ENCODE data around the gene PCGF3.

Gene PCGF3

DNA sequence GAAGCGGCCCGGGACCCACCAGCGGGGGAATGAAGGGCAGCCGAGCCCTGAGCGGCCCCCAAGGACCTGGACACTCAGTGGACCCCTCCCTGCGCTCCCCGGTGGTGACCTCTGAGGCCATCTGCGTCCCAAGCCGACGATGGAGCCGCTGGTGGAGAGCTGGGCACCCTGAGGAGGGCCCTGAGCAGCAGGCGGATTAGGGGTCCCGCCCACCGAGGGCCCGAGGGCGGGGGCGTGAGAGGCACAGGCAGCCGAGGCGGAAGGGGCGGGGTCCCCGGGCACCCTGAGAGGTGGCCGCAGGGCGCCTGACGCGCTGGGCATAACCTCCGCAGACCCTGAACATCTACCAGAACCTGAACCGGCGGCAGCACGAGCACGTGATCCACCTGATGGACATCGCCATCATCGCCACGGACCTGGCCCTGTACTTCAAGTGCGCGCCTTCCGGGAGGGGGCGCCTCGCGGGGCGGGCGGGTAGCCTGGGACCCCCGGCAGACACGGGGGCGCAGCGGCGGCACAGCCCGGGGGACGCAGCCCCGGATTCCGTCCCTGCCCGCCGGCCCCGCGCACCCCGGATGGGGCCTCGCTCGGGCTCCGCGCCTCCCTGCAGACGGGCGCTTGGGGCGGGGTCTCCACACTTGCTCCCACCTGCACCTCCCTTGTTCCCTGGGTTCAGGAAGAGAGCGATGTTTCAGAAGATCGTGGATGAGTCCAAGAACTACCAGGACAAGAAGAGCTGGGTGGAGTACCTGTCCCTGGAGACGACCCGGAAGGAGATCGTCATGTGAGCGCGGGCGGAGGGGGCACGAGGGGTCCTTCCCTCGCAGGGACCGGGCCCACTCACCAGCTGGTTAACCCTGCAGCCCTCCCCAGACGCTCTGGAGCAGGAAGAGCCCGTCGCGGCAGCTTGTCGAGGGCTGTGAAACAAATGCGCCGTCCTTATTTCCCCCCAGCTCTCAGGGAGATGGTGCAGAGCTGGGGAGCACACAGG, 41.9 kb upstream of the PCGF3 start:
- TF ChIP-seq POLR2AphosphoS5 (IDR thresholded peaks at IDR 0.05; ENCODE audit: low read depth, low read length) (no peak), FOXP2 (optimal IDR thresholded peaks at IDR 0.05; ENCODE audit: borderline replicate concordance, extremely low read depth, extremely low read length, insufficient read depth) (no peak), SIN3A (IDR thresholded peaks at IDR 0.05; ENCODE audit: borderline replicate concordance, insufficient read depth, low read length) (no peak), TAF1 (IDR thresholded peaks at IDR 0.05; ENCODE audit: borderline replicate concordance, insufficient read depth, low read length) (no peak)
- TF ChIP-seq, protein P1, sequence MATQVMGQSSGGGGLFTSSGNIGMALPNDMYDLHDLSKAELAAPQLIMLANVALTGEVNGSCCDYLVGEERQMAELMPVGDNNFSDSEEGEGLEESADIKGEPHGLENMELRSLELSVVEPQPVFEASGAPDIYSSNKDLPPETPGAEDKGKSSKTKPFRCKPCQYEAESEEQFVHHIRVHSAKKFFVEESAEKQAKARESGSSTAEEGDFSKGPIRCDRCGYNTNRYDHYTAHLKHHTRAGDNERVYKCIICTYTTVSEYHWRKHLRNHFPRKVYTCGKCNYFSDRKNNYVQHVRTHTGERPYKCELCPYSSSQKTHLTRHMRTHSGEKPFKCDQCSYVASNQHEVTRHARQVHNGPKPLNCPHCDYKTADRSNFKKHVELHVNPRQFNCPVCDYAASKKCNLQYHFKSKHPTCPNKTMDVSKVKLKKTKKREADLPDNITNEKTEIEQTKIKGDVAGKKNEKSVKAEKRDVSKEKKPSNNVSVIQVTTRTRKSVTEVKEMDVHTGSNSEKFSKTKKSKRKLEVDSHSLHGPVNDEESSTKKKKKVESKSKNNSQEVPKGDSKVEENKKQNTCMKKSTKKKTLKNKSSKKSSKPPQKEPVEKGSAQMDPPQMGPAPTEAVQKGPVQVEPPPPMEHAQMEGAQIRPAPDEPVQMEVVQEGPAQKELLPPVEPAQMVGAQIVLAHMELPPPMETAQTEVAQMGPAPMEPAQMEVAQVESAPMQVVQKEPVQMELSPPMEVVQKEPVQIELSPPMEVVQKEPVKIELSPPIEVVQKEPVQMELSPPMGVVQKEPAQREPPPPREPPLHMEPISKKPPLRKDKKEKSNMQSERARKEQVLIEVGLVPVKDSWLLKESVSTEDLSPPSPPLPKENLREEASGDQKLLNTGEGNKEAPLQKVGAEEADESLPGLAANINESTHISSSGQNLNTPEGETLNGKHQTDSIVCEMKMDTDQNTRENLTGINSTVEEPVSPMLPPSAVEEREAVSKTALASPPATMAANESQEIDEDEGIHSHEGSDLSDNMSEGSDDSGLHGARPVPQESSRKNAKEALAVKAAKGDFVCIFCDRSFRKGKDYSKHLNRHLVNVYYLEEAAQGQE (IDR thresholded peaks at IDR 0.05; ENCODE audit: insufficient read depth in 1 of 2, low read depth in 2 of 2, low read length in 2 of 2): no peak

DNA sequence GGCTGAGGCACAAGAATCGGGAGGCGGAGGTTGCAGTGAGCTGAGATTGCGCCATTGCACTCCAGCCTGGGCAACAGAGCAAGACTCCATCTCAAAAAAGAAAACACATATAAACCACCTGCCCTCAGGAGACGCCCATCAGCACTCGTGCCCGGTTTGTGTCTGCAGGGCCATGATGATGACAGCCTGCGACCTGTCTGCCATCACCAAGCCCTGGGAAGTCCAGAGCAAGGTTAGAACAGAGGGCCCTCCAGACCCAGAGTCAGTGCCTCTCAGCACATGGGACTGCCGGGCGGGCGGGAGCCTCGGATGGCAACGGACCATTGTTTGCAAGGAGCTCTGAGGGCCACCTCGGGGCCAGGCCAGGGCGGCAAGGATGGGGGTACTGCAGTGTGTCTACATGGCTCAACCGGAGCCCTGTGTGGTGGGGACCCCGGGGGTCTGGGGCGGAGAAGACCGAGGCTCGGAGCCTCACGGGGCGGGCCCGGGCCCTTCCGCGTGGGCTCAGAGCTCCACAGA, 40.9 kb upstream of the PCGF3 start:
- TF ChIP-seq SIN3A (IDR thresholded peaks at IDR 0.05; ENCODE audit: borderline replicate concordance, insufficient read depth, low read length): no peak
- TF ChIP-seq FOXP2 (optimal IDR thresholded peaks at IDR 0.05; ENCODE audit: borderline replicate concordance, extremely low read depth, extremely low read length, insufficient read depth): no peak
- TF ChIP-seq, protein P1 (IDR thresholded peaks at IDR 0.05; ENCODE audit: insufficient read depth in 1 of 2, low read depth in 2 of 2, low read length in 2 of 2): no peak
- TF ChIP-seq TAF1 (IDR thresholded peaks at IDR 0.05; ENCODE audit: borderline replicate concordance, insufficient read depth, low read length): no peak
- no peak for TF ChIP-seq POLR2AphosphoS5 (IDR thresholded peaks at IDR 0.05; ENCODE audit: low read depth, low read length)

DNA sequence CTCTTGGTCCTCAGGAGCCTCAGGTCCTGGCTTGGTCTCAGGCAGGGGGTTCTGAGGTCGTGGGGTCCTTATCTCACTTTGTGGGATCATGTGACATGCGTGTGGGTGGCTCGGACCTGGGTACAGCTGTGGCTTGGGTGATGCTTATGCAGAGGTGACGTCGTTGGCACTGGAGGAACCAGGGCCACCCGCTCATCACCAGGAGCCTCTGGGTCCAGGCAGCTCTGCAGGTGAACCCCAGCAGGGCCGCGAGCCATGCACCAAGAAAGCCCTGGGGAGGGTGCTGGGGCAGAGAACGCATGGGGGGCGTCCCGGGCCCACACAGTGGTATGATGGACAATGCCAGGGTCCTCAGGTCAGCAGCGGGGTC, 40.3 kb upstream of the PCGF3 start:
- TF ChIP-seq FOXP2 (optimal IDR thresholded peaks at IDR 0.05; ENCODE audit: borderline replicate concordance, extremely low read depth, extremely low read length, insufficient read depth): no peak
- TF ChIP-seq POLR2AphosphoS5 (IDR thresholded peaks at IDR 0.05; ENCODE audit: low read depth, low read length): no peak
- TF ChIP-seq, protein P1 (IDR thresholded peaks at IDR 0.05; ENCODE audit: insufficient read depth in 1 of 2, low read depth in 2 of 2, low read length in 2 of 2): no peak
- TF ChIP-seq TAF1 (IDR thresholded peaks at IDR 0.05; ENCODE audit: borderline replicate concordance, insufficient read depth, low read length): no peak
- TF ChIP-seq SIN3A (IDR thresholded peaks at IDR 0.05; ENCODE audit: borderline replicate concordance, insufficient read depth, low read length): no peak

DNA sequence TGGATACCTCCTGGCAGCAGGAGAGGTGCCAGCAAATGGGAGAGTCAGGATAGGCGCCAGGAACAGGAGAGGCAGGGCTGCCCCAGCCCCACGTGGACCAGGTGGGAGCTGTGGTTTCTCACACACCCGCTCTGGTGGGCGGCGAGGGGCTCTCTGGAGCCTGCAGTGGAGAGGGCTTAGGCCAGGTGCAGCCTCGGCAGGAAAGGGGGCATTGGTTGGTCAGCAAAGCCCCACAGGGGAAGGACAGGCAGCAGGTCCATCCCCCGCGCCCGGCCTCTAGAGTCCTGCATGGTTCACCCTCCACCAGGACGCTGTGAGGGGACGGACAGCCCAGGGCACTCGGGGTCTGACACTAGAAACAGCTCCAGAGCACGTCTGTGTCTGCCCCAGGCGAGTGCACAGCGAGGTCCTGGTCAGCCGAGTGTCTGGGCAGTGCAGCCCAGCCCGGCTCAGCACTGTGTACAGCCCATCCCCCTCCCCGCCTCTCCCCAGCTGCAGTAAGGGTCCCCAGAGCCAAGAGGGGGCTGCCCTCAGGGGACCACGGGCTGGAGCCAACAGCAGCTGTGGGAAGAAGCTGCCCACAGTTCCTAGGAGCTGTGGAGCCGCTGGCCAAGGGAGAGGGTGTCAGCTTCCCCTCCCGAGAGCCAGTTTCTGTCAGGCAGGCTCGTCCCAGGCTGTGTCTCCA, 39.7 kb upstream of the PCGF3 start:
- TF ChIP-seq TAF1 (IDR thresholded peaks at IDR 0.05; ENCODE audit: borderline replicate concordance, insufficient read depth, low read length) (no peak), FOXP2 (optimal IDR thresholded peaks at IDR 0.05; ENCODE audit: borderline replicate concordance, extremely low read depth, extremely low read length, insufficient read depth) (no peak), SIN3A (IDR thresholded peaks at IDR 0.05; ENCODE audit: borderline replicate concordance, insufficient read depth, low read length) (no peak), POLR2AphosphoS5 (IDR thresholded peaks at IDR 0.05; ENCODE audit: low read depth, low read length) (no peak)
- TF ChIP-seq, protein P1 (IDR thresholded peaks at IDR 0.05; ENCODE audit: insufficient read depth in 1 of 2, low read depth in 2 of 2, low read length in 2 of 2): no peak
